Esophagus mucosa (tissue), 1 donor: ENCODE measurements around the gene GLYATL1. TPM values are rescaled to one million over a fixed set of nuclear protein-coding genes. Genes with fewer than 3 reads are reported as not detected.

Experiments
- ATAC-seq: fragments of 200-7000 bp; cut with Tn5 transposase; one replicate; pipeline ENCODE4 v1.9.1; 2020
- total RNA-seq: library from RNA; stranded (reverse); gene quantifications from one replicate; pipeline ENCODE4 v1.2.4, GENCODE V29; 2023
- donor health status: DM: yes; HTN: yes; CAD: no.

The GLYATL1 gene
- total RNA-seq, 1 donor from 2014 or later = 0.44 TPM

DNA sequence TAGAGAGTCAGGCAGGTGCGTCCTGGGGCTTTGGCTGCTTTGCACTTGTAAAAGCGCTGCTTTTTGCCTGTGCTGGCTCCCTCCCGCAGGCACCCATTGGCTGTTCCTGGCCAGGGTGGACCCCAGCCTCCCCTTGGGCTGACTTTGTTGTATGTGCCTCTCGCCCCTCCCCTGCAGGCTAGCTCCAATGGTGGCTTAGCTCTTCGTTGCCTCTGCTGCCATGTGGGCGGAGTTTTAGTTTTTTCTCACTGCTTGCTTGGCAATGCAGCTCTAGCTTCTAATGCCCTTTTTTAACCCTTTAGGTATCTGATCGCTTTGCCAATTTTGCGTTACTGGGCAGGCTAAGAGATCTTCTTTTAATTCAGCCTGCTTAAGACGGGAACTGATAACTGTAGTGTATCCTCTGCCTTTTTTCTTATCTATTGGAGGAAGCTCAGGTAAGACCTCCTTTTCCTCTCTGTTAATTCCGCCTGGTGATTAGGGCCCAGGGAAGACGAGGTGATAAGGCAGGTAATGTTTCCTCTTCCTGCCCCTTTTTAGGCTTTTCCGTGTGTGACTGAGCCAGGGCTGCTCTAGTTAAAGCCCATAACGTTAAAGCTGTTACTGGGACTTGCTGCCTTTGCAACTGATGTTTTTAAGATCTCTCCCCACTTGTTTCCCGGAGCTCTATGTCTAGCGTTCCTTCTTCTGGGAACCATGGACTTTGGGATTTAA is 11.7 kb upstream of the GLYATL1 start:
- peak; percentile 25 for ATAC-seq

DNA sequence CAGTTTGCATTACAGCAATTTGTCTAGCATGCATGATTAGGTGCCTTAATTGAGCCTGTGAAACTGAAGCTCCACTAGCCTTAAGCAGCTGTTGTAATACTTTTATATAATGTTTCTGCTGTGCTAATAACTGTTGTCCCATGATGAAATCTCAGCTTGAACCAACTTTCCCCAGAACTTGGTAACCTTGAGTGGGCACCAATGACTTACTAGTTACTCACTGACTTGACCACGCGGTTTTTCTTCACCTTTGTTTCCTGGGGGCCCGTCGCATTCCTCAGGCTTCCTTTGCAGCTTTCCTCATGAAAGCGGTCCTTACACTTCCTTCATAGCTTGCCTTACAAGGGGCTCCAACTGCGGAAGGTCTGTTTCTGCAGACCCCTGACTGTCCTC is 11.2 kb upstream of the GLYATL1 start:
- no peak for ATAC-seq

DNA sequence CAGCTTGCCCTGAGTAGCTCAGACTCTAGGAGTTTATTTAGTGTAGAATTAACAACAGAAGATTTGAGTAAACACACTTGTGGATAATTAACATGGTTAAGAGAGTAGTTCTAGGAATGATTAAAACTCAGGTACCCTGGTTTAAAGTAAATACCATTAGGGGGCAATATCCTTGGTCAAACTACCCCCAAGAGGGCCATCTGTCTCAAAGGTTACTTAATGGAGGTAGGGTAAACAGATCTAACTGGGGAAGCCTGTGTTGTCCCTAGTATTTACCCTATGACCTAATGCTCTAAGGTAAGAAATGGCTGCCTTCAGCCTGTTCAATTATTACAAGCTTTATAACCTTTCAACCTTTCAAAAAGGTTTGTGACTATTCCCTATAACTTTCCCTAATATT is 10.6 kb upstream of the GLYATL1 start:
- ATAC-seq = no peak

GRCh38 chr11:58930926-58931325 is 8.4 kb upstream of the GLYATL1 start:
- no peak for ATAC-seq

- no peak for ATAC-seq
Measured at GRCh38 chr11:58933661-58934060, 5.6 kb upstream of the GLYATL1 start.

- ATAC-seq = no peak
Measured at GRCh38 chr11:58934945-58935513, 4.3 kb upstream of the GLYATL1 start.

- ATAC-seq = peak; percentile 73
Measured at GRCh38 chr11:58938398-58938797, 890 bp upstream of the GLYATL1 start.

DNA sequence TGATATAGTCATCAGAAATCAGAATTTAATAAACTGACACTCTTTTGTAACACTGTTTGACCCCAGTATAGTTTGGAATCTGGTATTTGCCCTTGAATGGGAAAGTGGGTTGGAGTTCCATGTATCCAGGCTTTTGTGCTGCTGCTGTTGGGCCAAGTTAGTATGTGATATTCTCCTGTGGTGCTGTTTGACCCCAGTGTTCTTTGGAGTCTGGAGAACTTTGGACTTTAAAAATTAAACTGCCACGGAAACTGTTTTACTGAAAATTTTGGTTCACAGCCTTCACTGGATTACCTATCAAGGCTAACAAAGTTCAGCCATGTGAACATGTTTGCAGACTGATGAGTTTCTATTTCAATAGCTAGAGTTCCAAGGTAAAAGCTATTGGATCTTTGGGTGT is 740 bp downstream of the GLYATL1 start:
- ATAC-seq = no peak

DNA sequence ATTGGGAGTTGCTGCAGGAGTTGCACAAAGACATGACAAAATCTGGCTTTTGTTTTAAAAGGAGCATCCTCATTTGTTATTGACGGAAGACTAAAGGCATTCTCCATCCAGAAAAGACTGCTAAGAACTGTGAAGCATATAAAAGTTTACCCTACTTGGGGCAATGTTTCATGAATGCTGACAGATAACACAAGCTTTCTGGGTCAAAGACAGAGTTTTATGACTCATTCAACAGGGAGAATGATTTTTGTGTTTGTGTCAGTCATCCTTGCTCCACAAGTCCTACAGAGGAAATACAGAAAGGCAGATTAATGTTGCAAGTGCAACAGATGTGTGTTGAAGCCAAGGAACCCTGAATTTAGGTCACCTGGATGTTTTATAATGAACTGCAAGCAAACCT is 2.5 kb downstream of the GLYATL1 start:
- no peak for ATAC-seq

DNA sequence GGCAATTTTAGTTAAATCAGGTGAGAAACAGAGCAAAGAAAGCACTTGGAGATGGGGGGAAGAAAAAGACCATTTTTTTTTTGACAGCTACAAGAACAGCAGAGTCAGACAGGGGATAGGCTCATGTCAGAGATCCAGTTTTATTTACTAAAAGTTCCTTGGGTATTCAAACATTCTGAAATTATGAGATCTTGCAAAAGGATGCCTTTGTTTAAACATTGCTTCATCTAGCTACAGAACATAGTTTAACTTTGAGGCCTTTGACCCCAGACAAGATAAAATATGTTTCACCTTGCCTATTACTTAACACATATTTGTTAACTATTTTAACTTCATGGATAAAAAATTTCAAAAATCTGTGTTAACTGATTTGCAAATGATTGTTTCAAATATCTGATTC is 6.4 kb downstream of the GLYATL1 start:
- no peak for ATAC-seq

- ATAC-seq = no peak
Measured at GRCh38 chr11:58949184-58949583, 9.9 kb downstream of the GLYATL1 start.

DNA sequence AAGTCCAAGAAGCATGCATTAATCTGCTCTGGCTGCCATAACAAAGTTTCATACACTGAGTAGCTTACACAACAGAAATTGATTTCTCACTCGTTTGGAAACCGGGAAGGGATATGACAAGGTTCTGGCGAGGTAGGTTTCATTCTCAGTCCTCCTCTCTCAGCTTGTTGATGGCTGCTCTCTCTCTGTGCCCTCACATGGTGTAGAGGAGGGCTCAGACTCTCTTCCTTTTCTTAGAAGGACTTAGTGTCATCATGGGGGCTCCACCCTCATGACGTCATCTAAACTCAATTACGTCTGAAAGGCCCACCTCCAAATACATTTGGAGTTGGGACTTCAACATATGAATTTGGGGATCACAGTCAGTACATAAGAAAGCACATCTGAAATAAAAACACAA is 18.6 kb downstream of the GLYATL1 start:
- no peak for ATAC-seq

- ATAC-seq = no peak
Measured at GRCh38 chr11:58958500-58958899, 19.2 kb downstream of the GLYATL1 start.

- peak; percentile 89 for ATAC-seq
Measured at GRCh38 chr11:58963551-58964104, 24.3 kb downstream of the GLYATL1 start.

DNA sequence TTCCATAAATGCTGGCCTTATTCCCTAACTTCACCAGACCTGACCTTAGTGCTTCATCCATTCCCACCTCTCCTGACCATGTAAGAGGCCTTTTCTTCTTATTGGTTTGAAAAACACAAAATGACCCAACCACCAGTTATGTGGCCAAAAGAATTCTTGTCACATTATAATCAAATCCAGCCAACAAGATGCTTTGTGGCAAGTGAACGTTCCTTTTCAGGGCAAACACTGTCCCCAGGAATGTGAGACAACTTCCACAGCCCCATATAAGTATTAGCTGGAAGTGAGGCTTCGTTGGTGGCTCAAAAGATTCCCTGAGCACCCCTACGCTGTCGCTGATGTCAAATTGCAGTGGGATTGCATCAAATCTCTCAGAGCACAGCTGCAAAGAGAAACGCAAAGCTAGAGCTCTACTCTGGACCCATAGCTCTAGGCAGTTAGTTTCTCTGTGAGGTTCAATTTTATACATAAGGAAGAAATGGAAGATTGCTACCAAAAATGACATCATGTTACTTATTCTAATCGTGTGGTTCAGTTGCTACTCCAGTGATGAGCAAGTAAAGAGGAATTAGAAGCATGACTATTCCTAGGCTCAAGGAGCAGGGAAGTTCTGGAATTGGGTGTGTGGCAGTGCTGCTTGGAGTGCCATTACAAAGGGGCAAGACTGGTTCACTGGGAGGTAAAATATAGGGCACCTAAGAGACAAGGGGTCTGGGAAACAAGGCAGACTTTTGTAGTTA is 26.1 kb downstream of the GLYATL1 start:
- ATAC-seq = no peak

DNA sequence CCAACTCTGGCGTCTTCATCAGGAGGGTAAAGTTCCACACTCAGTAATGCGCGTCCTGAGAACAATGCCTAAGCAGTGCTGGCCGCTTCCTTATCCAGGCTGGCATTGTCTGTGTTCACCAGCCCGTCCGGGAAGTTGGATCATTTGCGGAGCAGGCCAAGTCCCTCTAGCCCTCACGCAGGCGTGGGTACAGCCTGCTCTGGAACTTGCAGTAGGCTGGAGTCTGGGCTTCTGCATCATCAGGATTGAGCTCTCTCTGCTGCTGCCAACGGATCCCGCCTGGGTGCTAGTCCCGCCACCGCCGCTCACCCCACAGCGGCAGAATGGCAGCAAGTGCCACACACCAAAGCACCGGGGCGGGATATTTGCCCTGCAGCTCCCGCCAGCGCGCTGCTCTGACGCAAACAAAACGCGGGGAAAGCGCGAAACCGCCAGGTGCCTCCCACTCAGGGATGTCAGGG is 29.0 kb downstream of the GLYATL1 start:
- ATAC-seq = peak; percentile 43

DNA sequence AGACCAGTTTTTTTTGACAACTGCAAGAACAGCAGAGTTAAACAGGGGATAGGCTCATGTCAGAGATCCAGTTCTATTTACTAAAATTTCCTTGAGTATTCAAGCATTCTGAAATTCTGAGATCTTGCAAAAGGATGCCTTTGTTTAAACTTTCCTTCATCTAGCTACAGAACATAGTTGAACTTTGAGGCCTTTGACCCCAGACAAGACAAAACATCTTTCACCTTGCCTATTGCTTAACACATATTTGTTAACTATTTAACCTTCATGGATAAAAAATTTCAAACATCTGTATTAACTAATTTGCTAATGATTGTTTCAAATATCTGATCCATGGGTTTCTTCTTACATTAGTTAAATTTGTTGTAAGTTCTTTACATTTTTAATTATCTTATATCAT is 38.2 kb downstream of the GLYATL1 start:
- no peak for ATAC-seq

- ATAC-seq = no peak
Measured at GRCh38 chr11:58979222-58979621, 39.9 kb downstream of the GLYATL1 start.

- ATAC-seq = no peak
Measured at GRCh38 chr11:58980159-58980843, 41.0 kb downstream of the GLYATL1 start.

DNA sequence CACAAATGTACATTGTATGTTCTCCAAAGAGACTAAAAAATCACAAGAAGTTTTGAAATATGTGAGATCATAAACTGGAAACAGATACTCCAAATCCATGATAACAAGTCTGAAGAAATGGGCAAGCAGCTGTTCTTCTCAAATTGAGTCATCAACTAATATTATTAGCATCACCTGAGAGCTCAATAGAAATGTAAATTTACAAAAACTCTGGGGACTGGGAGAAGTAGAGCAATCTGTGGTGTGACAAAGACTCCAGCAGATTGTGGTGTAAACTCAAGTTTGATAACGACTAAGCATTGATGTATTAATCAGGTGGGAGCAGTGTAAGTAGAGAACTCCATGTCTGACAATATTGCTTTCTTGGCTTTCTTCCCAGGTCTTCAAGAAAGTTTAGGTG is 53.2 kb downstream of the GLYATL1 start:
- ATAC-seq = no peak

GRCh38 chr11:58994171-58994570 is 54.9 kb downstream of the GLYATL1 start:
- no peak for ATAC-seq

DNA sequence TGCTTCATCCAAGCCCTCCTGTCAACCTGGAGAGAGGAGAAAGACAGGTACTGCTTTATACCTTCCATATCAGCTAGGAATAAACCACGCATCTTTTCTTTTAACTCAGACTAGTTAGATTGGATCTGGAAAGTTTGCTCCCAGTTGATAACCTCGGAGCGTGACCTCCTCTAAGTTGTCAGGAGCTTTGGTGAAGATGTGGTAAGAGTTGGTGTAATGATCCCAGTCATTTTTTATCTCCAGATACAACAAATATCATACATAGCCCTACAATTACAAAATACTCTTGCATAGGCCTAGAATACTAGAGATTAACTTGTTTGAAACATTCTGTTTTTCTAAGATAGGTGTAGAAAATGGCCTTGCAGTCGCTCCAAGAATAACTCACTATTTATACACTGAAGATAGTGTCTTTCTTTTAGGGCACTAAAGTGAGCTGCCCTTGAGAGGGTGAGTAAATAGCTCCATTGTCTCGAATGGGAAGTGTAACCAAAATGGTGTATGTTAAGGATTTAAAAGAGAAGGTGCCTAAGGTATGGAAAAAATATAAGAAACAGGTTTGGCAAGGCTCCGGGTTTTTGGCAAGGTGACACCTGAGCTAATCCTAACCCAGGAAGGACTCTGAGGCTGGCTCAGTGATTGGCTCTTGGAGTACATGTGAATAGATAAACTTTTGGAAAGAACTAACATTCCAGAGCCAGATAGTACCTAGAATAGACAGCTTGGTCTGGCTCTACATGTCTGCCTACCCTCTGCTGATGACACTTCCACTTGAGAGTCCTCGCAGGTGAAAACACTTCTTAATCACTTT is 59.4 kb downstream of the GLYATL1 start:
- ATAC-seq = no peak
